Calu3 (cell line): ENCODE data around the gene NMBR. TPM values are rescaled to one million over a fixed set of nuclear protein-coding genes. Genes with fewer than 3 reads are reported as not detected.

Source experiments
- BruUV-seq: library from RNA; stranded (reverse); fragments of 400-500 nt; replicated peaks from 2 replicates; lab custom pipeline; 2021; lab: Mats Ljungman, UMichigan
- CTCF ChIA-PET: fragments of 300-600 bp; sonication (Branson Sonifier 250); formaldehyde crosslinking; loops from one replicate; lab custom pipeline; 2022; ENCODE audit warnings: antibody characterized with exemption; lab: Charles Lee
- DNase-seq: peaks from one replicate; pipeline ENCODE4 v3.0.0; 2022
- H3K27ac Mint-ChIP-seq: one replicate; pipeline ENCODE4 v1.8.0; 2022; ENCODE audit warnings: mixed read lengths; ENCODE audit not compliant: unreplicated experiment
- H3K27me3 Mint-ChIP-seq: one replicate; pipeline ENCODE4 v1.8.0; 2022; ENCODE audit warnings: mixed read lengths; ENCODE audit not compliant: unreplicated experiment
- H3K36me3 Mint-ChIP-seq: one replicate; pipeline ENCODE4 v1.8.0; 2022; ENCODE audit warnings: mild to moderate bottlenecking, moderate library complexity, mixed read lengths; ENCODE audit not compliant: insufficient read depth, unreplicated experiment
- H3K4me1 Mint-ChIP-seq: one replicate; pipeline ENCODE4 v1.8.0; 2022; ENCODE audit warnings: mild to moderate bottlenecking, low read depth, mixed read lengths; ENCODE audit not compliant: unreplicated experiment
- H3K4me3 Mint-ChIP-seq: one replicate; pipeline ENCODE4 v1.8.0; 2022; ENCODE audit warnings: mild to moderate bottlenecking, low read depth, moderate library complexity, mixed read lengths; ENCODE audit not compliant: unreplicated experiment
- H3K9me3 Mint-ChIP-seq: one replicate; pipeline ENCODE4 v1.8.0; 2022; ENCODE audit warnings: low read depth, mixed read lengths; ENCODE audit not compliant: unreplicated experiment
- CTCF ChIP-seq: fragments of 200-600 bp; IDR thresholded peaks from one replicate; pipeline ENCODE4 v1.8.0; 2022; ENCODE audit warnings: antibody characterized with exemption; ENCODE audit not compliant: unreplicated experiment
- intact Hi-C: fragments of 100-400 bp; cut with micrococcal nuclease; formaldehyde crosslinking; loops from one replicate; pipeline ENCODE4 v1.10.0; 2022; ENCODE audit not compliant: unreplicated experiment
- total RNA-seq: library from RNA; stranded (reverse); gene quantifications from 2 replicates; pipeline ENCODE4 v1.2.3, GENCODE V29; 2022

The NMBR gene
- total RNA-seq, 1 experiment from 2014 or later, result not detected

- peaks cover 18% of the 10 kb centered on the region for H3K36me3 Mint-ChIP-seq
- H3K4me3 Mint-ChIP-seq, result peak overlapping the region; percentile 72
- intact Hi-C loops, result no loop called here
- BruUV-seq, result no TSS peak
- H3K27me3 Mint-ChIP-seq, result no peaks in the 10 kb centered on the region
- H3K27ac Mint-ChIP-seq, result peak overlapping the region; percentile 72
- peak; percentile 17 for DNase-seq
- H3K9me3 Mint-ChIP-seq, result no peaks in the 10 kb centered on the region
- CTCF ChIA-PET, result no interaction called here
- TF ChIP-seq CTCF, result no peak
- H3K4me1 Mint-ChIP-seq, result peaks cover 36% of the 10 kb centered on the region
Measured at GRCh38 chr6:142026471-142026870, 120.5 kb downstream of the NMBR start.

Other genes with a start within 250 kb of the NMBR start
- gene GJE1, start 14.2 kb downstream of the NMBR start, total RNA-seq, result not detected in 2 replicates
- 32.4 and 35.5 TPM in 2 replicates for gene VTA1, start 141 bp upstream of the NMBR start, total RNA-seq
- 84.6 and 109 TPM in 2 replicates for gene ADGRG6, start 154.9 kb upstream of the NMBR start, total RNA-seq